ENCODE results near the gene SUPT3H.

DNA sequence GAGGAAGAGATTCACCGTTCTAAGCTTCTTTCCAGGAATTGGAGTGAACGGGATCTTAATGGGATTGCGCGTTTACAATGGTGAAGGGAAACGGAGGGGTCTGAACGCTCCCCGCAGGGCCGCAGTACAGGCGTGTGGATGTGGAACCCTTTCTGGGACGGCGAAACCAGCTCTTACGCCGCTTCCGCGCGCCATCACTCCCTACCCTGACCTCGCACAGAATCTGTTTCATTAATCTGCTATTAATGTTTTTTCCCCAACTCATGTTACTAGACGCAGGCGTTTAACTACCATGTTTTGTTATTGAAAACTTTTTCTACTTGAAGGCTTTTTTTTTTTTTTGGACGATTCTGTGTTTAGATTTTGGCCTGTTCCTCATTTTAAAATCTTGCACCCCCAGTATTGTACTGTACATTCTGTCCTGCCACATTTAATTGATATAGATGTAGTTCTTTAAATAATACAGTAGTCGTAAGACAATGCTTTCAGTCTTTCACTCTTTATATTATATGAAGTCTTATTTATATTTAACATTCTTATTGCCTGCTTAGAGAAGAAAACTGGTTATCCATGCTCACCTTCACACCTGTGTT lies 696 bp upstream of the SUPT3H start:
- TF ChIP-seq EZH2 (IDR thresholded peaks at IDR 0.05) (no peak), POLR2AphosphoS5 (IDR thresholded peaks at IDR 0.05; ENCODE audit: borderline replicate concordance, low read depth, low read length) (no peak)

All from SK-N-MC (cell line).